ENCODE measurements around the gene RBM26.

Gene RBM26

GRCh38 chr13:79318664-79319063 lies 87.4 kb downstream of the RBM26 start:
- H3K36me3 Mint-ChIP-seq (ENCODE audit: low read depth): peaks cover 50% of the 10 kb centered on the region
- TF ChIP-seq CTCF (IDR thresholded peaks at IDR 0.05; ENCODE audit: unreplicated experiment in 3 of 3): no peak
- H3K9me3 Mint-ChIP-seq: no peaks in the 10 kb centered on the region
- H3K27me3 Mint-ChIP-seq (ENCODE audit: low read depth): no peaks in the 10 kb centered on the region
- H3K4me3 Mint-ChIP-seq: no peak overlapping the region
- no peak overlapping the region for H3K27ac Mint-ChIP-seq
- no peaks in the 10 kb centered on the region for H3K4me1 Mint-ChIP-seq

- Mint-ChIP-seq H3K27ac (no peak overlapping the region), H3K4me3 (no peak overlapping the region), H3K27me3 (ENCODE audit: low read depth) (no peaks in the 10 kb centered on the region), H3K4me1 (no peaks in the 10 kb centered on the region), H3K9me3 (no peaks in the 10 kb centered on the region), H3K36me3 (ENCODE audit: low read depth) (peaks cover 54% of the 10 kb centered on the region)
- no peak for TF ChIP-seq CTCF (IDR thresholded peaks at IDR 0.05; ENCODE audit: unreplicated experiment in 3 of 3)
Observed at GRCh38 chr13:79317856-79318255, 88.2 kb downstream of the RBM26 start.

- H3K27ac Mint-ChIP-seq: no peak overlapping the region
- H3K4me3 Mint-ChIP-seq: no peak overlapping the region
- TF ChIP-seq CTCF (IDR thresholded peaks at IDR 0.05; ENCODE audit: unreplicated experiment in 3 of 3): no peak
- H3K9me3 Mint-ChIP-seq: no peaks in the 10 kb centered on the region
- H3K4me1 Mint-ChIP-seq: peaks cover 12% of the 10 kb centered on the region
- H3K36me3 Mint-ChIP-seq (ENCODE audit: low read depth): peaks cover 33% of the 10 kb centered on the region
- no peaks in the 10 kb centered on the region for H3K27me3 Mint-ChIP-seq (ENCODE audit: low read depth)
Observed at GRCh38 chr13:79314652-79315051, 91.4 kb downstream of the RBM26 start.

- H3K27ac Mint-ChIP-seq: peak overlapping the region in 2 of 3 experiments; percentile 47 to 55
Observed at GRCh38 chr13:79312340-79312855, 93.7 kb downstream of the RBM26 start.

DNA sequence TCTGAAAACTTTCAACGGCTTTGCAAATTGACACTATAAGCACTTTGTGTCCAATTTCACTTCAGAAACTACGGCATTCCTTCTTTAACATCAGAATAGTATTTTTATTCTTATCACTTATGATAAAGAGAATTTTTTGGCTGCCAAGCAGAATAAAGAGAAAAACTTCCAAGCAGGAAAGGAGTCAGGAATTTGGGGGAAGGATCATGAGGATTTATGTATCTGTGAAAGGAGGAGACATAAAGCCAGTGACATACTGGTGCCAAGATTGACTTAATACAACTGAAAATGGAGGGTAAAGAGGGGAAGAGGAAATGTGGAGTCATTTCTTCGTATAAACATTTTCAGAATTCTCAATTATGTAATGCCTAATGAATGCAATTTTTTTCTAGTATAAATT lies 94.7 kb downstream of the RBM26 start:
- H3K9me3 Mint-ChIP-seq: peaks cover under 1% of the 10 kb centered on the region
- H3K36me3 Mint-ChIP-seq (ENCODE audit: low read depth): peaks cover 8% of the 10 kb centered on the region
- H3K4me1 Mint-ChIP-seq: peaks cover 22% of the 10 kb centered on the region
- no peak for TF ChIP-seq CTCF (IDR thresholded peaks at IDR 0.05; ENCODE audit: unreplicated experiment in 3 of 3)
- peak overlapping the region; percentile 1 to 7 (median 2) for H3K27ac Mint-ChIP-seq
- no peaks in the 10 kb centered on the region for H3K27me3 Mint-ChIP-seq (ENCODE audit: low read depth)
- H3K4me3 Mint-ChIP-seq: no peak overlapping the region

More at GRCh38 chr13:79312340-79312855, 93.7 kb downstream of the RBM26 start:
- H3K36me3 Mint-ChIP-seq (ENCODE audit: low read depth): peaks cover 12% of the 10 kb centered on the region
- H3K27me3 Mint-ChIP-seq (ENCODE audit: low read depth): no peaks in the 10 kb centered on the region
- H3K4me3 Mint-ChIP-seq: no peak overlapping the region
- peaks cover 22% of the 10 kb centered on the region for H3K4me1 Mint-ChIP-seq
- no peak for TF ChIP-seq CTCF (IDR thresholded peaks at IDR 0.05; ENCODE audit: unreplicated experiment in 3 of 3)
- no peaks in the 10 kb centered on the region for H3K9me3 Mint-ChIP-seq

- Mint-ChIP-seq H3K9me3 (peaks cover 5% of the 10 kb centered on the region), H3K27ac (no peak overlapping the region), H3K36me3 (ENCODE audit: low read depth) (peaks cover 8% of the 10 kb centered on the region), H3K27me3 (ENCODE audit: low read depth) (no peaks in the 10 kb centered on the region), H3K4me1 (peaks cover 22% of the 10 kb centered on the region), H3K4me3 (no peak overlapping the region)
- no peak for TF ChIP-seq CTCF (IDR thresholded peaks at IDR 0.05; ENCODE audit: unreplicated experiment in 3 of 3)
Observed at GRCh38 chr13:79309690-79310089, 96.4 kb downstream of the RBM26 start.

All from nephron (organoid).